Activated CD8-positive, alpha-beta T cell treated with anti-CD3 and anti-CD28 coated beads for 36 hours (primary cell): ENCODE measurements around the gene RBM47. TPM values are rescaled to one million over a fixed set of nuclear protein-coding genes. Genes with fewer than 3 reads are reported as not detected.

Source experiments
- ATAC-seq: fragments of 200-7000 bp; cut with Tn5 transposase; one replicate; pipeline ENCODE4 v1.10.0; 2021; ENCODE audit warnings: mild to moderate bottlenecking, moderate library complexity
- CTCF ChIA-PET: fragments of 350-600 bp; sonication (Branson Sonifier 250); formaldehyde crosslinking; loops from one replicate; lab custom pipeline; 2021; ENCODE audit warnings: antibody characterized with exemption; lab: Charles Lee
- POLR2A ChIA-PET: fragments of 350-600 bp; sonication (Branson Sonifier 250); formaldehyde crosslinking; loops from one replicate; lab custom pipeline; 2021; ENCODE audit warnings: antibody characterized with exemption; lab: Charles Lee
- DNase-seq: peaks from one replicate; pipeline ENCODE4 v3.0.0-alpha.2; 2020
- H3K27ac Mint-ChIP-seq: one replicate; pipeline ENCODE4 v1.8.0; 2021; ENCODE audit warnings: mild to moderate bottlenecking, mixed read lengths
- H3K27me3 Mint-ChIP-seq: one replicate; pipeline ENCODE4 v1.8.0; 2021; ENCODE audit warnings: mixed read lengths
- H3K36me3 Mint-ChIP-seq: one replicate; pipeline ENCODE4 v1.8.0; 2021; ENCODE audit warnings: low read depth, mixed read lengths
- H3K4me1 Mint-ChIP-seq: one replicate; pipeline ENCODE4 v1.8.0; 2021; ENCODE audit warnings: low read depth, mixed read lengths
- H3K4me3 Mint-ChIP-seq: one replicate; pipeline ENCODE4 v1.8.0; 2021; ENCODE audit warnings: mild to moderate bottlenecking, moderate library complexity, mixed read lengths
- H3K9me3 Mint-ChIP-seq: one replicate; pipeline ENCODE4 v1.8.0; 2021; ENCODE audit warnings: mixed read lengths
- CTCF ChIP-seq: fragments of 200-600 bp; IDR thresholded peaks from one replicate; pipeline ENCODE4 v1.8.0; 2022; ENCODE audit warnings: antibody characterized with exemption, mild to moderate bottlenecking
- intact Hi-C: fragments of 100-400 bp; cut with micrococcal nuclease; formaldehyde crosslinking; loops from one replicate; pipeline ENCODE4 v1.10.0; 2022
- total RNA-seq, 2 experiments: library from RNA; stranded (reverse); gene quantifications; one replicate each; pipeline ENCODE4 v1.2.3, GENCODE V29; 2021

The RBM47 gene
- total RNA-seq, 2 experiments from 2014 or later: 0.13 to 0.74 TPM

GRCh38 chr4:40405193-40405592, 224.5 kb downstream of the RBM47 start:
- H3K27me3 Mint-ChIP-seq: no peaks in the 10 kb centered on the region
- peaks cover 2% of the 10 kb centered on the region for H3K36me3 Mint-ChIP-seq
- peaks cover 12% of the 10 kb centered on the region for H3K9me3 Mint-ChIP-seq
- TF ChIP-seq CTCF: no peak
- DNase-seq (no peak), ATAC-seq (no peak)
- ChIA-PET CTCF (no interaction called here), POLR2A (no interaction called here)
- intact Hi-C loops: no loop called here
- peaks cover 5% of the 10 kb centered on the region for H3K4me1 Mint-ChIP-seq
- H3K27ac Mint-ChIP-seq: no peak overlapping the region
- no peak overlapping the region for H3K4me3 Mint-ChIP-seq

- peaks cover 12% of the 10 kb centered on the region for H3K9me3 Mint-ChIP-seq
- CTCF ChIA-PET: no interaction called here
- H3K36me3 Mint-ChIP-seq: peaks cover 2% of the 10 kb centered on the region
- no peak for TF ChIP-seq CTCF
- POLR2A ChIA-PET: no interaction called here
- ATAC-seq: no peak
- no peak for DNase-seq
- no peaks in the 10 kb centered on the region for H3K4me1 Mint-ChIP-seq
- no peaks in the 10 kb centered on the region for H3K27me3 Mint-ChIP-seq
- intact Hi-C loops: no loop called here
- H3K27ac Mint-ChIP-seq: no peak overlapping the region
- H3K4me3 Mint-ChIP-seq: no peak overlapping the region
These were observed 226.6 kb downstream of the RBM47 start for GRCh38 chr4:40403081-40403480.

- H3K27me3 Mint-ChIP-seq: no peaks in the 10 kb centered on the region
- CTCF ChIA-PET: no interaction called here
- no peak overlapping the region for H3K4me3 Mint-ChIP-seq
- ATAC-seq (no peak), DNase-seq (no peak)
- POLR2A ChIA-PET: no interaction called here
- H3K4me1 Mint-ChIP-seq: no peaks in the 10 kb centered on the region
- no peaks in the 10 kb centered on the region for H3K36me3 Mint-ChIP-seq
- no peak for TF ChIP-seq CTCF
- intact Hi-C loops: no loop called here
- no peak overlapping the region for H3K27ac Mint-ChIP-seq
- H3K9me3 Mint-ChIP-seq: peaks cover 10% of the 10 kb centered on the region
These were observed 227.1 kb downstream of the RBM47 start for GRCh38 chr4:40402556-40402955.

- ChIA-PET CTCF (no interaction called here), POLR2A (no interaction called here)
- intact Hi-C loops: no loop called here
- Mint-ChIP-seq H3K4me3 (no peak overlapping the region), H3K9me3 (peaks cover 5% of the 10 kb centered on the region), H3K27ac (no peak overlapping the region), H3K4me1 (no peaks in the 10 kb centered on the region), H3K36me3 (no peaks in the 10 kb centered on the region), H3K27me3 (no peaks in the 10 kb centered on the region)
- ATAC-seq (no peak), DNase-seq (no peak)
- TF ChIP-seq CTCF: no peak
These were observed 228.0 kb downstream of the RBM47 start for GRCh38 chr4:40401631-40402030.

- H3K4me3 Mint-ChIP-seq: no peak overlapping the region
- peaks cover 3% of the 10 kb centered on the region for H3K9me3 Mint-ChIP-seq
- H3K36me3 Mint-ChIP-seq: no peaks in the 10 kb centered on the region
- TF ChIP-seq CTCF: no peak
- no peak overlapping the region for H3K27ac Mint-ChIP-seq
- no peak for ATAC-seq
- H3K4me1 Mint-ChIP-seq: no peaks in the 10 kb centered on the region
- intact Hi-C loops: no loop called here
- POLR2A ChIA-PET: no interaction called here
- CTCF ChIA-PET: no interaction called here
- DNase-seq: no peak
- H3K27me3 Mint-ChIP-seq: no peaks in the 10 kb centered on the region
These were observed 228.6 kb downstream of the RBM47 start for GRCh38 chr4:40401096-40401495.
